Kidney capillary endothelial cell (primary cell): ENCODE results near the gene APOM.
A peak's percentile ranks its signal among the peaks of the same experiment; 100 is the strongest.

Experiments
- DNase-seq: peaks from one replicate; pipeline ENCODE4 v3.0.0-alpha.2; 2018; ENCODE audit warnings: low spot score

The APOM gene

DNA sequence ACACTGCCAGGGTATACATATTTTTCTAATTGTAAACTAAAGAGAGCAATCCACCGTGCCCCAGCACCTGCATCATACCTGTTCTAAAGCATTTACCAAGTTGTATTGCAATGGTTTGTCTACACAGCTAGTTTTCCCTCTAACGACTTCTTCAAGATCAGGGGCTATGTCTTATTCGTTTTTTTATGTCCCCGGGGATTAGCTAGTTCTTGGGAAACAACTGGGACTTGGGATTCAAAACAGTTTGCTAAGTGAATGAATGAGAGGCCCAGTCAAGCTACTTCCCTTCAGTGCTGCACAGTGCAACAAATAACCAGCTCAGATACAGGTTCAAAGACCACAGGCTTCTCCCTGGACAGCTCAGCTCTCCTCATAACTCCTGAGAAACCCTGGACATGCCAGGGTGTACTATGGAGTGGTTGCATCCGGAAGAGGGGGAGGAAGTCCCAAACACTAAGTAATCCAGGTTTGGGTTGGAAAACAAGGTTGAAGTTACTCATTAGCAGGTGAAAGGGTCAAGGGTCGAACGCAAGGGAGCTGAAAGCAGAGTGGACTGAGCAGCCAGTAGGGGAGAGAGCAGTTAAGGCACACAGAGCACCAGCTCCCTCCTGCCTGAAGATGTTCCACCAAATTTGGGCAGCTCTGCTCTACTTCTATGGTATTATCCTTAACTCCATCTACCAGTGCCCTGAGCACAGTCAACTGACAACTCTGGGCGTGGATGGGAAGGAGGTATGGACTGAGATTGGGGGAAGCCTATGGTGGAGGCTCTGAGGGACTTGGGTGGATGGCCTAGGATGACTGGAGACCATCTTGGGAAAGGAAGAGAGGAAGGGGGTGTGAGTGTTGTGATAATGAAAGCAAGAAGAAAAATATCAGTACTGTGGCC is at the start of gene APOM:
TSS of gene APOM (plus strand) at position 546 of the 889 bp plus-strand sequence. CDS start at position 619, 73 bp downstream.
- DNase-seq = no peak

DNA sequence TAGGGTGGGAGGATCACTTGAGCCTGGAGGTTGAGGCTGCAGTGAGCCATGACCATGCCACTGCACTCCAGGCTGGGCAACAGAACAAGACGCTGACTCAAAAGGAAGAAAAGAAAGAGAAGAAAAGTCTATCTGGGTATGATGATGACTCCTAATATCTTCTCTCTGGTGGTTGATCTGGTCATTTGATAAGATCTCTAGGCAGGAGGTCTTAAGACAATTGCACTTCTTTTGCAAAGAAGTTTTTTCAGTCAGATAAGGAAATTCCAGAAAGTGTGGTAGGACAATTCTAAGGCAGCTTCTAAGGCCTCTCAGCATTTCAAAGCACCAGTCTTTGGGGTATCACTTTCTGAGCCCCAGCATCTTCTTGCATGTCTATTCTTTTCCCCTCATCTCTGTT is 48.4 kb upstream of the APOM start:
- no peak for DNase-seq

DNA sequence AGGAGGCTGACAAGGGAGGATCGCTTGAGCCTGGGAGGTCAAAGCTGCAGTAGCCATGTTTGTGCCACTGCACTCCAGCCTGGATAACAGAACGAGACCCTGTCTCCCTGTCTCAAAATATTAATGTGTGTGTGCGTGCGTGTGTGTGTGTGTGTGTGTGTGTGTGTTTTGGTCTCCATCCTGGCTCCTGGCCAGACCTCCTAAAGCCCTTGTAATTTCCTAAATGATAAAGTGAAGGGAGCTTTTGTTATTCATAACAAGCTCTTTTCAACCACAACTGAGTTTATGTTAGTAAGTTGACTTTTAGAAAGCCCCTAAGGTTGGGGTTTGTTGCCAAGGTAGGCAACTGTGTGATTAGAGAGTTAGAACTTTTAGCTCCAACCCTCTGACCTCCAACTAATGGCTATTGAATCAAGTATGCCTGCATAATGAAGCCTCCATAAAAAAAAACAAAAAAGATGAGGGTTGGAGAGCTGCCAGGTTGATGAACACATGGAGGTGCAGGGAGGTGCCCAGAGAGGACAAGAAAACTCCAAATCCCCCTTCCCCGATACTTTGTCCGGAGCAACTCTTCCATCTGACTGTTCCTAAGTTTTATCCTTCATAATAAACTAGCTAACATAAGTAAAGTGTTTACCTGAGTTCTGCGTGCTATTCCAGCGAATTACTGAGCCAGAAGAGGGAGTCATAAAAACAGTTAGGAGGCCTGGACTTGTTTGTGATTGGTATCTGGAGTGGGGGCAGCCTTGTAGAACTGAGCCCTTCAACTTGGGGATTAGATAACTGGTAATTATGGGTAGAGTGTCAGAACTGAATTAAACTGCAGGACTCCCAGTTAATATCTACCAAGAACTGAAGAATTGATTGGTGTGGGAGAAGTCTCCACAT is 45.9 kb upstream of the APOM start:
- no peak for DNase-seq

DNA sequence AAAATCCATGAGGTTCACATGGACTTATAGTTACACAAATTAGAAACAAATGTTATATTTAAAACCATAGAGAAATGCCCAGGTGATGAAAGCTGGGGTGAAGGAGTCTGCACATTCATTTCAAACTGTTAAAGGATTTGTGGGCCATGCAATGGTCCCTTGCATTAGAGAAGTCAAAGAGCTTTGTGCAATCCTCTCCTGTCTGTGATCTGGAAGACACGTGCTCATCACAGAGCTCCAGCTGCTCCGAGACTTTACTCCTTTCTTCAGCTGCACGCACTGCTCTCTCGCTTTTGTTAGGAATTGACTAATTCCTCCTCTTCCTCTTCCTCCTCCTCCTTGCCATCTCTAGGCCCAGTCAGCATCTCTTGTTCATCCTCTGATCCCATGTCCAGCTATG is 44.7 kb upstream of the APOM start:
- DNase-seq = no peak

DNA sequence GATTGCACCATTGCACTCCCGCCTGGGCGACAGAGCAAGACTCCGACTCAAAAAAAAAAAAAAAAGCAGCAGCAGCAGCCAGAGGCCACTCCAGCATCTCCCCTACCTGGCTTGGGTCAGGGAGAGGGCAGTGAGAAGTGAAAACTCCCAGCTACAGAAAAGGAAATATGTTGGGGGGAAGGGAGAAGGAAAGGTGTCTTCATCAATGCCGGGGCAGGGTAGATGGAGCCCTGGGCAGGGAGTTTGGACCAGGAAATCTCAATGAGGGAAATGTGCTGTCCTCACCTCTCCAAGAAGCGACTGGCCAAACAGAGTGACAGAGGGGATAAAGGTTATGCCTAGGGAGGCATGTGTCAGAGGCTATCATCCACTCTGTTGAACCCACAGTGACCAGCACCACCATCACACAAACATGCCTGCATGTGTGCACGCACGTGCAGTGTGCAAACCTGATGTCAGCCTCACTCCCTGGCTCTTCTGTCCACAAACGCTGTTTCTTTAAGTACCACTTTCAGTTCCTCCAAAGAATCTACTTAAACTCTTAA is 41.5 kb upstream of the APOM start:
- DNase-seq = no peak

DNA sequence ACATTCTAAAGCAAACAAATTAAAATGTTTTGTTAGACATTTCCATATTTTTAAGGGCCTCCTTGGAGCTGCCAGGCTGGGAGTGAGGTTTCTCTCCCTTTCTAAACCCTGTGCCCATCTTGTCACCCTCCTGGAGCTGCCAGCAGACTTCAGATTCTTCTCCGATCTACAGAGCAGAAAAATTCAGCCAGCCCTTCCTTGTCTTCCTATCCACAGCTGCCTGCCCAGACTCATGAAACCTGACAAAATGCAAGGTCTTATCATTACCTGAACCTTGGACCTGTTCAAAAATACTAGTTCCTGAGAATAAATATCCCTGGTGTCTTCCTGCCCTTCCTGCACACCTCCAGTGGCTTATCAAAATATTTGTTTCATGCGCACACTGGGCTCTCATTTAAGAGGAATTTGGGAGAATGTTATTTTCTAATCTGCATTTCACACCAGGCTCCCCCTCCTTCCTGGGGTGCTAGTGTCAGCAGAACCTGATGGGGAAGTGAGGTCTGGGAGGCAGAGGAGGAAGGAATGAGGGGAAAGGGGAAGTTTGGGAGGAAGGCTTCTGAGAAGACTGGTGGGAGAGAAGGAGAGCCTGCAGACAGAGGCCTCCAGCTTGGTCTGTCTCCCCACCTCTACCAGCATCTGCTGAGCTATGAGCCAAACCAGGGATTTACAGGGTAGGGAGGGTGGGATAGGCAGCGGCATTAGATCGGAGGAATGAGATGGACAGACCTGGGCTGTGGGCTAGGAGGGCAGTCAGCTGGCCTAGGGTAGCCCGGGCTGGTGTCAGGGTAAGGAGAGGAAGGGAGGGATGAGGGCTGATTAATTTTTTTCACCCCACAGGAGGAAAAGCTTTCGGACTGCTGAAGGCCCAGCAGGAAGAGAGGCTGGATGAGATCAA is 40.8 kb upstream of the APOM start, which contains the start of gene AIF1:
TSS of gene AIF1 (plus strand) at position 551 of the 895 bp plus-strand sequence. CDS start at position 647, 96 bp downstream.
- no peak for DNase-seq

DNA sequence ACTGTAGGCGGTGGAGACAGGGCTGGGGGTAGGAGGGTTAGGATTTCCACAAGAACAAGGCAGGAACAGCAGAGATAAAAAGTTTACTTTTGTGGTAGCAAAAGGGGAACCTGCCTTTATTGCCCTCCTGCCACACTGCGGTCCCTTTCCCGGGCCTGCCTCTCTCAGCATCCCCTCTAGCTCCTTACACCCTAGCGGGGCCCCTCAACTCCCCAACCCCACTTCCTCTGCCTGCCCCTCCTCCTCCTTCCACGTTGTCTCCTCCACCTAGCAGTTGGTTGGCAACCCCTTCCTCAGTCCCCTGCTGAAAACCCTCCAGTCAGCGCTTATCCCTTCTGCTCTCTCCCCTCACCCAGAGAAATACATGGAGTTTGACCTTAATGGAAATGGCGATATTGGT is 39.9 kb upstream of the APOM start:
- no peak for DNase-seq

DNA sequence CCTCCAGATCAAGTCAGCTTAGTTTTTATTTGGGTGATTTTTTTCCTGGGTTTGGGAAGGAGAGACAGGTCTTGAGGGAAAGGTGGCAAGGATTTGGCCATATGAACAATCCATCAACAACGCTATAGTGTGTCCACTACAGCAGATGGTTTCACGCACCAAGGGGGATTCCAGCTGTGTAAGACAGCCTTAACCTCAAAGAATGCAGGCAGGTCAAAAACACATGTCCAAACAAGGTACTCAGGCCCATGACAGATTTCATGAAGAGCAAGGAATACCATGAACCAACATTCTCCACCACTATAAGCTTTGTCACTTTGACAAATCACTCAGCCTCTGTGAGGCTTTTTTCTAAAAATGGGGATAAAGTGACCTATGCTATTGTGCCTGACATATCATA is 38.7 kb upstream of the APOM start:
- DNase-seq = no peak

DNA sequence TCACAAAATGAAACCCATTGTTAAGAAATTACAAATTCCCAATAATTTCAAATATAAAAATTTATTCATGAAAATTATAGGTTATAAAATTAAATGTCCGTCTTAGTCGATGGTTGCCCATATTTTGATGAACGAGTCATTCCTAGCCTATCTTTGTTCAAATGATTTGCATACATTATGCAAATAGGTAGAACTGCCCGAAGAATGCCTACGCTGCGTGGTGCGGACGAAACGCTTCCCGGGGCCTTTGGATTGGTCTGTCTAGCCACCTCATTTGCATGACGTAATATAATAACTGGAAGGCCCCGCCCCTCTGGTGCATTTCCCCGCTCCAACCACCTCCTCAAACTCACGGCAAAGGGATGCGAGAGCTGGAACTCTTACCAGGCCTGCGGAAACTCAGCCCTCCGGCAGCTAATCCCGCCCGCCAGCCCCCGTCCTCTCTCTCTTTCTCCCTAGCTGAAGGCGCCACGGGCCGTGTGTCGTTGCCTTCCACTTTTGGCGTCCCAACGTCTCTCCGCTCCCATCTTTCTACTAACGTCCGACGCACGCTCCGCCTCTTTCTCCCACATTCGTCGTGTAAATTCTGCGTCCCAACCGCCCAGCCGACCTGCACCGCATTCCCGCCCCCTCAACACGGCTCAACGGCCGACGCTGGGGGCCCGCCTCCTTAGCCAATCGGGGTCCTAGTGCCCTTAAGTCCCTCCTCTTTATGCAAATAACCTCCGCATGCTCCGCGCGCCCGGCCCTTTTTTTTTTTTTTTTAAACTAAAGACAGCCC is 35.7 kb upstream of the APOM start:
- DNase-seq = peak; percentile 97

DNA sequence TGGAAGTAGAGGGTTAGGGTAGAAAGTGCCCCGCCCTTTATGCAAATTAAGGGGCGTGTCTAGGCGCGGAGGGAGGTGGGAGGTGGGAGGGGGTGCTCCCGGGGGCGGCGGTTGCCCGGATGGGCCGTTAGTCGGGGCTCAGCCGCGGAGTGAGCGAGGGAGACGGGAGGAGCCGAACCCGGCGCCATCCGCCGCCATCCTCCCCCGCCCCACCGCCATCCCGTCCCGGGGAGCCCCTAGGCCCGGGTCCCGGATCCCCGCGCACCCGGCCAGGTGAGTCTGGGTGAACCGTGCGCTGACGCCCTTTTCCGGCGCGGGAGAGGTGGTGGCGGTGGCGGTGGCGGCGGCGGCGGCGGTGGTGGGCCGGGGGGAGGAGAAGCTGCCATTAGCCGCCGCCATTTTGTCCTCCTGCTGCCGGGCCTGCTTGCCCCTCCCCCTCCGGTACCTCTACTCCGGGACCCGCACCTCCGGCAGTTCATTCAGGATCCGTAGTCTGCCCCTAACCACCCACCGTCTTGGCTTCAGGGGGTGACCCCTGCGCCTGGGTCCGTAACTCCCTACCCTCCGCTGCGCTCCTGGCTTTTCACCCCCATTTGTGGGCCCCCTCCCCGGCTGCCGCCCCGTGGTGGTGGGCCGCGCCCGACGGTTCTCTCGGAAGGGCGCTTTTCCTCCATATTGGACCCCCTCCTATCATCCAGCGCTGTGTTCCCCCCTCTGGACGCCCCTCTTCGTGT is 34.9 kb upstream of the APOM start, which contains the start of gene PRRC2A:
TSS of gene PRRC2A (plus strand) at position 130 of the 734 bp plus-strand sequence. CDS start 2,075 bp downstream, outside the sequence.
- peak; percentile 57 for DNase-seq

DNA sequence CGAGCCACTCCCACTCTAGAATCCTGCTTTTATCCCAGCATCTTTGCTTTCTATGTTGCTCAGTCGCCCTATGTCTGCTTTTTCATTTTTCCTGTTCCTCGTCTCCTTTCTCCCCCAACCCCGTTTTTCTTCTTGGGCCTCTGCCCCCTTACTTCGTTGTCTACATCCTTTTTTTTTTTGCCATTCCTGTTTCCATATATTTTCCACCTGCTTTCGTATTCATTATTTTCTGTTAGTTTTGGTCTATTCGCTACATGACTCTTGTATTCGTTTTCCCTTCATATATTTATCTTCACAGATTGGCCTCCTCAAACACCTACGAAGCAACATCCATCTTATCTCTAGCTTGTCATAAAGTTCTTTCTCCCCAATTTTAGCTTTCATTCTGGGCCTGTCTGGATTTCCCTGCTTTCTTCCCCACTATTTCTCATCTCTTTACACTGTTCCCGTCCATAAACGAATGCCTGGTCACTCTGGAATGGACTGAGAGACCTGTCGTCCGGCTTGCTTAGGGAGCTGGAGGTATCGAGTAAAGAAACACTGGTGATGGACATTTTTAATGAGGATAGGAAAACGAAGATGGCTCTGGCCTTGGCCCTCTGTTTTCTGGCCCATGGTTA is 34.3 kb upstream of the APOM start:
- DNase-seq = no peak

DNA sequence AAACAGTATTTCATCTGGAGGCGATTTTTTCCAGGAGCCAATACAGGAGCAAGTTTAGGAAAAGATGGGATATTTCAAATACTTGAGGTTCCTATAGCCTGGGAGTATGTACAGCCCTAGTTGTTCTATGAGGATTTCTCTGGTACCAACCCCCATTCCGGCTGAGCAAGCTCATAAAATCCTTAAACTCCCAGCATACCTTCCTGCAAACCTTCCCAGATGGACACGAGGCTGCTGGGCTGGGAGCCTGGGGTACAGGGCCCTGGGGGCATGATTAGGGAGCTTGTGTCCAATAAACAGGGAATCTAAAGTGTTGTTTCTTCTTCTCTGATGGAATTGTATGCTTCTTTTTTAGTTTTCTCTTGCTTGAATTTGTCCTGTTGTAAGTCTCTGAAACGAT is 33.7 kb upstream of the APOM start:
- no peak for DNase-seq

DNA sequence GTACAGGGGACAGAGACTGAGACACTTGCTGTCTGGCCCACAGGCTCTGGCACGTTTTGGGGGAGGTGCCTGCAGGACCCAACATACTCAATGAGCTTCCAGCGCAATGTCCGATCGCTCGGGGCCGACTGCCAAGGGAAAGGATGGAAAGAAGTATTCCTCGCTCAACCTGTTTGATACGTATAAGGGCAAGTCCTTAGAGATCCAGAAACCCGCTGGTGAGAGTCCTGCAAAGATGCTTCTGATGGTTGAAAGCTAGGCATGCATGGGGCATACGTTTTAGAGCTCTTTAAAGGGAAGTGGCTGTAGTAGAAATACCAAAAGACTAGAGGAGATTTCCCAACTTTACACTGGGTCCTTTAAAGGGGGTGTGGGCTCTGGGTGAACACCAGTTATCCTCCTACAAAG is 33.0 kb upstream of the APOM start:
- no peak for DNase-seq

DNA sequence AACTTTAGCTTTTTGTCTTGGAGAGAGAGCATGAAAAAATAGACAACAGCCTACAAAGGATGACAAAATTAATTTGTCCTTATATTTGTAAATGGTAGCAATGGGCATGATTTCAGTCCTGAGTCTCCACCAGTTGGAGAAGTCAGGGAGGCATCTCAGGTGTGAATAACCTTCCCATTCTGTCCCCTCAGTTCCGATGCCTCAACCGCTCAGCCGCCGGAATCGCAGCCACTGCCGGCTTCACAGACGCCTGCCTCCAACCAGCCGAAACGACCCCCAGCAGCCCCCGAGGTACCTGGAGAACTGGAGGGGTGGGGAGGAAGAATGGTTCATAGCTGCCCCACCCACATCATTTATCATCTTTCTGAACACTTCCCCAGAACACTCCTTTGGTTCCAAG is 31.6 kb upstream of the APOM start:
- no peak for DNase-seq

DNA sequence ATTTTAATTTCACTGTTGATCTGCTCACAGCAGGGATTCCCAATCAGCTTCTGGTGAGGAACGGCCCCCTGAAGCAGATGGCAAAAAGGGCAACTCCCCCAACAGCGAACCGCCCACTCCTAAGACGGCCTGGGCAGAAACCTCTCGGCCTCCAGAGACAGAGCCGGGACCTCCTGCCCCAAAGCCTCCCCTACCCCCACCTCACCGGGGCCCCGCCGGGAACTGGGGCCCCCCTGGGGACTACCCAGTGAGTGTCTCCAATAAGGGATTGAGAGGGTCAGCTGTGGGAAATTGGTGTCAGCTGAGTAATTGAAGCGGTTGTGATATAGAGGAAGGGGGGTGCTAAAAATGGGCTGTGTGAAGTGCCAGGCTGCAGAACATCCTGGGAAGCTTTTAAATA is 28.7 kb upstream of the APOM start:
- DNase-seq = no peak

DNA sequence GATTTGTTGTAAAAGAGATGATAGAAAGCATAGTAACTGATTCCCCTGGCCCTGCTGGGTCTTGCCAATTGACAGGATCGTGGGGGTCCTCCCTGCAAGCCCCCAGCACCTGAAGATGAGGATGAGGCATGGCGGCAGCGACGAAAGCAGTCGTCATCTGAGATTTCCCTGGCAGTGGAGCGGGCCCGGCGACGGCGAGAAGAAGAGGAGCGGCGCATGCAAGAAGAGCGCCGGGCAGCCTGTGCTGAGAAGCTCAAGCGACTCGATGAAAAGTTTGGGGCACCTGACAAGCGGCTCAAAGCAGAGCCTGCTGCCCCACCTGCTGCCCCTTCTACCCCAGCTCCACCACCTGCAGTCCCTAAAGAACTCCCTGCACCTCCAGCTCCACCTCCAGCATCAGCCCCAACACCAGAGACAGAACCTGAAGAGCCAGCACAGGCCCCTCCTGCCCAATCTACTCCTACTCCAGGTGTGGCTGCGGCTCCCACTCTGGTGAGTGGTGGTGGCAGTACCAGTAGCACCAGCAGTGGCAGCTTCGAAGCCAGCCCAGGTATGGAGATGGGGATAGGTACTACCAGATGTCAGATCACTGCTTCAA is 27.9 kb upstream of the APOM start:
- DNase-seq = no peak

DNA sequence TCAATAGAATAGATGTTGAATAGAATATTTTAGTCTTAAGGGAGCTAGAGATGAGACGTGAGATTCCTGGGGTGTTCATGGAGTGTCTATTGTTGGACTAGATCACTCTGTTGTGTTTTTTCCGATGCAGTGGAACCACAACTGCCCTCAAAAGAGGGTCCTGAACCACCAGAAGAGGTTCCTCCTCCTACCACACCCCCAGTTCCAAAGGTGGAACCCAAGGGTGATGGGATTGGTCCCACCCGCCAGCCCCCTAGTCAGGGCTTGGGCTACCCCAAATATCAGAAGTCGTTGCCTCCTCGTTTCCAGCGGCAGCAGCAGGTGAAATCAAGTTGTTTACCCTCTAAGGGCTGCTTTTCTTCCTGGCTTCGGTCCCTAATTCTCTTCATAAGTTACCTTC is 26.7 kb upstream of the APOM start:
- no peak for DNase-seq

DNA sequence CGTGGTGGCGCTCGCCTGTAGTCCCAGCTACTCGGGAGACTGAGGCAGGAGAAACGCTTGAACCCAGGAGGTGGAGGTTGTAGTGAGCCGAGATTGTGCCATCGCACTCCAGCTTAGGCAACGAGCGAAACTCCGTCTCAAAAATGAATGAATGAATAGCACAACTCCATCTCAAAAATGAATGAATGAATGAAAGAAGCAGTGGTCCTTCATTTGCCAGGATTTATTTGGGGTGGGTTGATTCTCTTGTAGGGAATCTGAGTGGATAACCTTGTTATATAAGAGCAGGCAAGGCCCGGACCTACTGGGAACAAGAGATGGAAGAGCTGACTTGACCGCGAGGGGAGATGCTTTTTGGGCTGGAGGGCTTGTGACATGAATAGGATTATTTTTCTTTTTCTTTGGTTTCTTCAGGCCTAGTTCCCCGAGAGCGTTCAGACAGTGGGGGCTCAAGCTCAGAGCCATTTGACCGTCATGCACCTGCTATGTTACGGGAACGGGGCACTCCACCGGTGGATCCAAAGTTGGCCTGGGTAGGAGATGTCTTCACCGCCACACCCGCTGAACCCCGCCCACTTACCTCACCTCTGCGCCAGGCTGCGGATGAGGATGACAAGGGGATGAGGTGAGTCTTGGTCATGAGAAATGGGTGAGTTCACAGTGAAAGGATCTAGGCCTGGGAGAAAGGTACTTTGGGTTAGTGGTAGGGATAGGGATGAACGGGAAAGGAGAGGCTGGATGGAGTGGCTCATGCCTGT is 25.3 kb upstream of the APOM start:
- DNase-seq = no peak
